ENCODE data around the gene UBE2L5. TPM values are rescaled to one million over a fixed set of nuclear protein-coding genes. Genes with fewer than 3 reads are reported as not detected.

Gene UBE2L5
- total RNA-seq = 0.92 TPM

DNA sequence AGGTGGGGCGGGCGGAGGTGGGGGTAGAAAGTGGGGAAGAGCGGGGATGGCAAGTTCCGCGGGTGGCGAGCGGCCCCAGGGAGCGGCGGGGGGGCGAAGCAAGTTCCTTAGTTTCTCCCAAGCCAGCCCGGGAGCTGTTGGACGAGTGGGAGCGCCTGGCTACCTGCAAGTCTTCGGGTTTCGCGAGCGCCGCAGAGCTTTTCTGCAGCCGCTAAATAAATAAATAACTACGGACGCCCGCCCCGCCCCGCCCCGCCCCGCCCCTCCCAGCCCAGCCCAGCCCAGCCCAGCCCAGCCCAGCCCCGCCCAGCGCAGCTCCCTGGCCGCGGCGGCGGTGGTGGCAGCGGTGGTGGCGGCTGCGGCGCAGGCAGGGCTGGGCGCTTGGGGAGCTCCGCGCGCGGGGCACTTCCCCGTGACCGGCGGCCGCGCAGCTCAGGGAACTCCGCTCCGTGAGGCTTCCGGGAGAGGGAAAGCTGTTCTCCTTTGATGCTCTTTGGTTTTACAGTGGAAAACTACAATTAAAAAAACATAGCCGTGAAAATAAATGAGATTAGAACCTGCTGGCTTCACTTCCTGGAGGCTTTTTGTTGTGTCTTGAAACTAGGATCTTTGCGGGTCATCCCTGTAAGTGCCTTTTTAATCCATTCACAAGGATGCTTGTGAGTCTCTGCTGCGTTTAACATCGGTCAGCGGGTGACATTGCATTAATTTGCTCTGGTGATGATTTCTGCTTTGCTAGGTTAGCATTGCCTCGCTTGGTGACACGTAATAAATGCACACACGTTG lies at the start of gene UBE2L5:
Gene UBE2L5, plus strand, starts transcription at position 440 of the 786 bp plus-strand sequence. CDS start 5,498 bp downstream, outside the sequence.

DNA sequence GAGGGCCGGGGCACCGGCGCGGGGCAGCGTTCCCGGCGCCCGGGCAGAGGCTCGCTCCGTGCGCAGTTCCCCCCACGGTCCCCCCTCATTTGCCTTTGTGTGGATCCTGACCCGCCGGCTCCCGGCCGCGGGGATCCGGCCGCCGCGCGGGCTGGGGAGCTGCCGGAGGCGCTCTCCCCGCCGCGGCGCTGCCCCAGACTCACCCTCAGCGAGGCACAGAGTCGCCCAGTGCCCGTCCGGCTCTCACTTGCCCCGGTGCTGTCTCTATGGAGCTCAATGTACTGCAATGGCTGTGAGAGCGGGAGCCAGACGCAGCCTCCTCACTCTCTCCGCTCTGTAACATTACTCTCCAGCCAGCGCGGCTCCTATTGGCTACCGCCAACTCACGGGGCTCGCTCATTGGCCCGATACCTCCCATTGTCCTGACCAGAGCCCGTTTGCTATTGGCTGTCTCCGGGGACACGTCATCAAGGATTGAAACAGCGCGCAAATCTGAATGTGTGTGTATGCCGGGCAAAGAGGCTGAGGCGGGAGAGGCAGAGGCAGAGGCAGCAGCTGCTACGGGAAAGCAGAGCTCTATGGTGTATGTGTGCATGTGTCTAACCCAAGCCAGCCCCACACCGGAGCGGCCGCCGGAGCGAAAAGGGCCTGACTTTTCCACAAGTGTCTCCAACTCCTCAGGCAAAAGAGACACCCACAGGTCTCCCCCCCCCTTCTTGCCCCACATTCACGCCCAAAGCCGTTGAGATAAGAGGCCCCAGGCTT lies 43.5 kb downstream of the UBE2L5 start, which contains the start of gene HMGB1:
Gene HMGB1, minus strand, starts transcription at position 344 of the 765 bp plus-strand sequence. CDS start 2,256 bp downstream, outside the sequence.

Other genes with a start within 250 kb of the UBE2L5 start
- 62.7 TPM for gene KATNAL1, start 114.9 kb upstream of the UBE2L5 start, total RNA-seq
- gene HMGB1, start 43.4 kb downstream of the UBE2L5 start, total RNA-seq = 230 TPM
- gene USPL1, start 195.4 kb downstream of the UBE2L5 start, total RNA-seq = 39.0 TPM

Data from diencephalon (tissue), 1 donor.